Measurements from ENCODE around the gene CHD6.

Gene CHD6

GRCh38 chr20:41370176-41370575, 248.0 kb downstream of the CHD6 start:
- no peaks in the 10 kb centered on the region for H3K36me3 Mint-ChIP-seq (ENCODE audit: low read depth)
- H3K4me1 Mint-ChIP-seq (ENCODE audit: low read depth): no peaks in the 10 kb centered on the region

DNA sequence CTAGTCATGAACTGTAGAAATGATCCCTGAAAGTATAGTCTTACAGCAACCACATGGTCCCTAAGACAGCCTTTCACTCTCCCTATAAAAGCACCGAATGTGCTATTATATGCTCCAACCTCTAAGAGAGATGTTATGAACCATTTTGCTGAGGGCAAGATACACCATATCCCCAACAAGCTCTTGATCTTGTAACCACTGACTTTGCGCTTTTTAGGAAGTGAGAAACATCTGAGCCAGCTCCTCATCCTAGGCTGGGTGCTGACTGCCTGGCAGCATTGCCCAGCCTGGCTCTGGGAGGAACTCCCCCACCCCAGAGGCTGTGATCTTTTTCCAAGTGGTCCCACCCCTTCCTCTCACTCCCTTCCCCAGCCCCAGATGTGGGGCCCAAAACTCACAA, 248.5 kb downstream of the CHD6 start:
- Mint-ChIP-seq H3K36me3 (ENCODE audit: low read depth) (no peaks in the 10 kb centered on the region), H3K4me3 (no peak overlapping the region), H3K4me1 (ENCODE audit: low read depth) (no peaks in the 10 kb centered on the region), H3K9me3 (peaks cover 4% of the 10 kb centered on the region), H3K27ac (no peak overlapping the region), H3K27me3 (ENCODE audit: low read depth) (peaks cover 36% of the 10 kb centered on the region)
- no peak for DNase-seq (ENCODE audit: low spot score)

More at GRCh38 chr20:41370176-41370575, 248.0 kb downstream of the CHD6 start:
- Mint-ChIP-seq H3K9me3 (peaks cover 4% of the 10 kb centered on the region), H3K4me3 (no peak overlapping the region), H3K27me3 (ENCODE audit: low read depth) (peaks cover 31% of the 10 kb centered on the region), H3K27ac (no peak overlapping the region)
- no peak for DNase-seq (ENCODE audit: low spot score)

DNA sequence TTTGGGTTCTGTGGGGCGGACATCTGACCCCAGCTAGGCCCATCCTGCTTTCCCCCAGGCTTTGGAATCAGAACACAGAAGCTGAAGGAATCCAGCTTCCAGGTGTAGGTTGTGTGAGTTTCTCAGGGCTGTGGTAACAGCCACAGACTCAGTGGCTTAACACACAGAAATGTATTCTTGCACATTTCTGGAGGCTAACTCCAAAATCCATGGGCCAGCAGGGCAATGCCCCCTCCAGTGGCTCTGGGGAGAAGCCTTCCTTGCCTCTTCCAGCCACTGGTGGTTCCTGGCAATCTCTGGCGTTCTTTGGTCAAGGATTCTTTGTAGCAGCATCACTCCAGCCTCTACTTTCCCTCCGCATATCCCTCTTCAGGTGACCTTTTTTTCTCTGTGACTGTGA, 250.2 kb downstream of the CHD6 start:
- no peak for DNase-seq (ENCODE audit: low spot score)
- Mint-ChIP-seq H3K27me3 (ENCODE audit: low read depth) (peaks cover 38% of the 10 kb centered on the region), H3K9me3 (peaks cover 4% of the 10 kb centered on the region), H3K4me3 (no peak overlapping the region), H3K27ac (no peak overlapping the region), H3K36me3 (ENCODE audit: low read depth) (no peaks in the 10 kb centered on the region), H3K4me1 (ENCODE audit: low read depth) (no peaks in the 10 kb centered on the region)

DNA sequence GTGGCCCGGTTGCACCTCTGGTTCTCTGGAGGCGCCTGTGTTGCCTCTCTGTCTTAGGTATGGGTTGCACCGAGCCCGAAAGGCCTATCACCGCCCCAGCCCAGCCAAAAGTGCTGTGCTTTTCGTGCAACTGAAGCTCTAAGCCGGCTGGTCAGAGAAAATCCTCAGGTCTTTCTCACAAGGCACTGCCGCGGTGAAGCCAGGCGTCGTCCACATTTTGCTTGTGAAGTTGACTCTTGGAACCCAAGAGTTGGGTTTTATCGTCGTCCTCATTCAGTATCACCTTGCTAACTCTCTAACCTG, 250.8 kb downstream of the CHD6 start:
- H3K36me3 Mint-ChIP-seq (ENCODE audit: low read depth): no peaks in the 10 kb centered on the region
- peaks cover 4% of the 10 kb centered on the region for H3K9me3 Mint-ChIP-seq
- H3K27ac Mint-ChIP-seq: no peak overlapping the region
- no peak for DNase-seq (ENCODE audit: low spot score)
- no peaks in the 10 kb centered on the region for H3K4me1 Mint-ChIP-seq (ENCODE audit: low read depth)
- H3K4me3 Mint-ChIP-seq: peak overlapping the region; percentile 28
- peaks cover 34% of the 10 kb centered on the region for H3K27me3 Mint-ChIP-seq (ENCODE audit: low read depth)

DNA sequence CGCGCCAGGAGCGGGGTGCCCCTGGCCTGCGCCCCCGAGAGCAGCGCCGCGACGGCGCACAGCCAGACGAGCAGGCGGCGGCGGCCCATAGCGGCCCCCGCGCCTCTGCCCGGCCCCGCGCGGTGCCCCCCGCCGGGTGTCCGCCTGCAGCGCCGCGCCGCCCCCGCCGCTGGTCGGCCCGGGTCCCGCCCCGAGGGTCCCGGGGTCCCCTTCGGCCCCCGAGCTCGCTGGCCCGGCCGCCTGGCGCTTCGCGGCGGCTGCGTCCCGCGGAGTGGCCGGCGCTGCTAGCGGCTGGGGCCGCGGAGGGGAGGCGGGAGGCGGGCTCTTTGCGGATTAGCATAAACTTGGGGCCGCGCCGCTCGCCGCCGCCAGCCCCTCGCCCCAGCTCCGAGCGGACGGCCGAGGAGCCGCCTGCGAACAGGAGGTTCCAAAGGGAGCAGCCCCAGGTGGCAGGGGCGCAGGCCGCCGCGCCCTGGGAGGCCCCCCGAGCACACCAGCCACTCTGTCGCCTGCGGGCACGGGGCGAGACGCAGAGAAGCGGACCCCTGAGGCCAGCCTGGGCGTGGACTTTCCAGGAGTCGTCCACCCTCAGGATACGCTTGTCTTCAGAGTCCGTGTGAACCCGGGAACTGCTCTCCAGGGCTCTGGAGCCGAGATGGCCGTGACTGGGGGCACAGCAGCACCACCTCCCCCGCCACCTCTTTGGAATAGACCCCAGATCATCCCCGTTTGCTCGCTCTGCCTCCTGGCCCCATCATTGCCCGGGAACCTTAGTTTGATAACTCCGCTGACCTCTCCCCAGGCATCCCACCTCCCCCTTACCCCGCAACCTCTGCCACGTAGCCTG, 251.4 kb downstream of the CHD6 start, which contains the start of gene EMILIN3:
EMILIN3 (minus strand) TSS at position 273 of the 847 bp plus-strand sequence; CDS start at position 89, 184 bp downstream.
- no peaks in the 10 kb centered on the region for H3K36me3 Mint-ChIP-seq (ENCODE audit: low read depth)
- H3K27me3 Mint-ChIP-seq (ENCODE audit: low read depth): peaks cover 34% of the 10 kb centered on the region
- no peak for DNase-seq (ENCODE audit: low spot score)
- no peak within 1 kb of the TSS for H3K27ac Mint-ChIP-seq
- H3K9me3 Mint-ChIP-seq: peaks cover 4% of the 10 kb centered on the region
- peak within 1 kb of the TSS; percentile 28 for H3K4me3 Mint-ChIP-seq
- H3K4me1 Mint-ChIP-seq (ENCODE audit: low read depth): no peaks in the 10 kb centered on the region

- Mint-ChIP-seq H3K4me3 (no peak overlapping the region), H3K4me1 (ENCODE audit: low read depth) (no peaks in the 10 kb centered on the region), H3K36me3 (ENCODE audit: low read depth) (no peaks in the 10 kb centered on the region), H3K27me3 (ENCODE audit: low read depth) (peaks cover 34% of the 10 kb centered on the region), H3K9me3 (no peaks in the 10 kb centered on the region), H3K27ac (no peak overlapping the region)
- DNase-seq (ENCODE audit: low spot score): no peak
Measured at GRCh38 chr20:41365777-41366545, 252.2 kb downstream of the CHD6 start.

- Mint-ChIP-seq H3K4me1 (ENCODE audit: low read depth) (no peaks in the 10 kb centered on the region), H3K36me3 (ENCODE audit: low read depth) (no peaks in the 10 kb centered on the region), H3K27me3 (ENCODE audit: low read depth) (peaks cover 34% of the 10 kb centered on the region), H3K27ac (no peak overlapping the region), H3K9me3 (no peaks in the 10 kb centered on the region), H3K4me3 (no peak overlapping the region)
- no peak for DNase-seq (ENCODE audit: low spot score)
Measured at GRCh38 chr20:41364967-41365765, 253.0 kb downstream of the CHD6 start.

DNA sequence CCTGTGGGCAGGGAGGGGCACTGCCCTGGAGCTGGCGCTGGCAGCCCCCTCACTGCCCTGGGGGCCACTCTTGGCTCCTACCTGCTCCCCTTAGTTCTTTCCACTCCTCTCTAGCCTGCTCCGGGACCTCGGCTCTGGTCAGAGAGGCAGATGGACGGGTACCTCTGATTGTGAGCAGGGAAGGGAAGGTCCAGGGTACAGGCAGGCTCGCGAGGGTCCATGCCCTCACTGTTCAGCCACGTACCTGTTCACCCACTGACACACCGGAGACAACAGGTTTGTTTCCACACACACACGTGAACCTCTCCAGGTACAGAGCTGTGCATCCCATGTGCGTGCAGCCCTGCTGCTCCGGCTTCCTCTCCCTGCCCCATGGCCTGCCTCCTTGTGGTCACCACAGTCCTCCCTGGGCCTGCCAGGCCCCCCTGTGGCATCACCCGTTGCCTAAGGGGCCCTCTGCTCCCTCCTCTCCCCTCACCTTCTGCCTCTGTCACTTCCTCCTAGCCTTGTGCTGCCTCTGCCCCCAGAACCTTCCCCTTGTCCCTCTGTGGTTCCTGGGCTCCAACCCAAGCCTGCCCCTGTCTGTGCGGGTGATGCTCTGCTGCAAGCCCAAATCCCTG, 253.8 kb downstream of the CHD6 start:
- Mint-ChIP-seq H3K27ac (no peak overlapping the region), H3K9me3 (no peaks in the 10 kb centered on the region), H3K36me3 (ENCODE audit: low read depth) (no peaks in the 10 kb centered on the region), H3K27me3 (ENCODE audit: low read depth) (peaks cover 32% of the 10 kb centered on the region), H3K4me1 (ENCODE audit: low read depth) (no peaks in the 10 kb centered on the region), H3K4me3 (no peak overlapping the region)
- no peak for DNase-seq (ENCODE audit: low spot score)

- Mint-ChIP-seq H3K9me3 (no peaks in the 10 kb centered on the region), H3K36me3 (ENCODE audit: low read depth) (no peaks in the 10 kb centered on the region), H3K27me3 (ENCODE audit: low read depth) (peaks cover 27% of the 10 kb centered on the region), H3K4me3 (no peak overlapping the region), H3K4me1 (ENCODE audit: low read depth) (no peaks in the 10 kb centered on the region), H3K27ac (no peak overlapping the region)
- no peak for DNase-seq (ENCODE audit: low spot score)
Measured at GRCh38 chr20:41363601-41364000, 254.6 kb downstream of the CHD6 start.

GRCh38 chr20:41362748-41363140, 255.4 kb downstream of the CHD6 start:
- no peaks in the 10 kb centered on the region for H3K36me3 Mint-ChIP-seq (ENCODE audit: low read depth)
- H3K9me3 Mint-ChIP-seq: no peaks in the 10 kb centered on the region
- H3K4me1 Mint-ChIP-seq (ENCODE audit: low read depth): no peaks in the 10 kb centered on the region
- H3K27me3 Mint-ChIP-seq (ENCODE audit: low read depth): peaks cover 22% of the 10 kb centered on the region
- no peak for DNase-seq (ENCODE audit: low spot score)
- no peak overlapping the region for H3K27ac Mint-ChIP-seq
- H3K4me3 Mint-ChIP-seq: no peak overlapping the region

DNA sequence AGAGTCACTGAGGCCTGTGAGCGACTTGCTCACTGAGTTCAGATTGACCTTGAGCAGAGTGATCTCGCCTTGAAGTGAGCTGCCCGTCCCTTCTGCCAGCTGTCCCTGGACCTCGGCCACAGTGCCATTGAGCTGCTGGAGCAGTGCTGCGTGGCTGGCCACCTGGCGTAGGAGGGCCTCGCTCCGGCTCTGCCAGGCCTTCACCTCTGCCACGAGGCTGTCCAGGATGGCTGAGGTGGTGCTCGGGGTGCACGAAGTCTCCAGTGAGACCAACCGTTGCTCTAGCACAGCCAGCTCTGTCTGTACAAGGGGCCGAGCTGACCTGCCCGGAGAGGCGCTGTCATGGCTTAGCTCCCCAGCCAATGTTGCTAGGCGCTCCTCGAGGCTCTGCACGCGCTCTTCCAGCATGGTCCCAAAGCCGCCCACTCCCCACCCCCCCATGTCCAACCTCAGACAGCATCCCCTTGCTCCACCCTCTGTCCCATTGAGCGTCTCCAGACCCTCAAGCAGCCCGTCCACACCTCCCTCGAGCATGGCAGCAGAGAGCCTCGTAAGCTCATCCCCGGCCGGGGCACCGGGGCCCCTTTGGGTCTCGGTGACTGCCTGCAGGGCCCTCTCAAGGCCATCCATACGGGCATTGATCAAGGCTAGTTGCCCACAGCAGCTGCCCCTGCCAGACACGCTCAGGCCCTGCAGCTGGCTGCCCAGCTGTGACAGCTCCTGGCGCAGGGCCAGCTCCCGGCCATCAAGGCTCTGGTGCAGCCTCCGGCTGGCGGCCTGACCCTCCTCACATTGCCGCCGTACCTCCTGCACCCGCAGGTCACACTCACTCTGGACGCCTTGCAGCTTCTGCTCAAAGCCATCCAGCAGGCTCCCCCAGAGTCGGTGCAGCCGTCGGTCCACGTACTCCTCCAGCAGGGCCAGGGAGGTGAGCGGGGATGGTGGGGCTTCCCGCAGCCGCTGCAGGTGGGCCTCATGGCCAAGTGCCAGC, 256.1 kb downstream of the CHD6 start:
- Mint-ChIP-seq H3K4me1 (ENCODE audit: low read depth) (no peaks in the 10 kb centered on the region), H3K27ac (no peak overlapping the region), H3K9me3 (no peaks in the 10 kb centered on the region), H3K4me3 (no peak overlapping the region), H3K36me3 (ENCODE audit: low read depth) (no peaks in the 10 kb centered on the region), H3K27me3 (ENCODE audit: low read depth) (peaks cover 15% of the 10 kb centered on the region)
- DNase-seq (ENCODE audit: low spot score): no peak

GRCh38 chr20:41360831-41361756, 257.1 kb downstream of the CHD6 start:
- no peak for DNase-seq (ENCODE audit: low spot score)
- Mint-ChIP-seq H3K9me3 (no peaks in the 10 kb centered on the region), H3K27ac (no peak overlapping the region), H3K27me3 (ENCODE audit: low read depth) (peaks cover 13% of the 10 kb centered on the region), H3K4me3 (no peak overlapping the region), H3K36me3 (ENCODE audit: low read depth) (no peaks in the 10 kb centered on the region), H3K4me1 (ENCODE audit: low read depth) (no peaks in the 10 kb centered on the region)

Measured in T-helper 2 cell treated with Interferon-gamma antibody and Interleukin-4, amounts not matched to agents 5 μg/mL and 100 μg/mL, for 36 hours (primary cell).